ENCODE data around the gene GPR153.
"Not testable (repeated sequence)": the region's sequence is repeated elsewhere in the genome, so short reads cannot be mapped to it uniquely, and the experiment has no call there.

GPR153 gene

GRCh38 chr1:6260961-6261614, at the start of gene GPR153:
Gene GPR153 (minus strand): TSS chr1:6261098. CDS start chr1:6254905, 6,193 bp downstream.
- peaks cover 0 to 39% of the 10 kb centered on the region in 2 donors for H3K4me1 ChIP-seq (ENCODE audit: control insufficient read depth in 1 of 2, insufficient read depth in 2 of 2, low read length in 2 of 2)
- no peak within 1 kb of the TSS for H3K27ac ChIP-seq (ENCODE audit: low read length)
- no peaks in the 10 kb centered on the region for H3K27me3 ChIP-seq (ENCODE audit: low read depth, low read length)
- peak within 1 kb of the TSS; percentile 30 to 78 for H3K4me3 ChIP-seq (ENCODE audit: low read depth in 1 of 2, low read length in 2 of 2)
- H3K9me3 ChIP-seq (ENCODE audit: control insufficient read depth in 1 of 2, low read length in 2 of 2), result no peaks in the 10 kb centered on the region
- H3K36me3 ChIP-seq (ENCODE audit: control insufficient read depth in 1 of 2, insufficient read depth in 2 of 2, low read length in 2 of 2), result no peaks in the 10 kb centered on the region

- Histone ChIP-seq H3K4me1 (ENCODE audit: control insufficient read depth in 1 of 2, insufficient read depth in 2 of 2, low read length in 2 of 2) (no peaks in the 10 kb centered on the region), H3K27me3 (ENCODE audit: low read depth, low read length) (no peaks in the 10 kb centered on the region), H3K27ac (ENCODE audit: low read length) (no peak overlapping the region), H3K4me3 (ENCODE audit: low read depth in 1 of 2, low read length in 2 of 2) (no peak overlapping the region), H3K36me3 (ENCODE audit: control insufficient read depth in 1 of 2, insufficient read depth in 2 of 2, low read length in 2 of 2) (no peaks in the 10 kb centered on the region), H3K9me3 (ENCODE audit: control insufficient read depth in 1 of 2, low read length in 2 of 2) (no peaks in the 10 kb centered on the region)
Observed at GRCh38 chr1:6310116-6310848, 49.4 kb upstream of the GPR153 start.

GRCh38 chr1:6309564-6309963, 48.7 kb upstream of the GPR153 start:
- Histone ChIP-seq H3K27me3 (ENCODE audit: low read depth, low read length) (no peaks in the 10 kb centered on the region), H3K36me3 (ENCODE audit: control insufficient read depth in 1 of 2, insufficient read depth in 2 of 2, low read length in 2 of 2) (no peaks in the 10 kb centered on the region), H3K4me3 (ENCODE audit: low read depth in 1 of 2, low read length in 2 of 2) (no peak overlapping the region), H3K4me1 (ENCODE audit: control insufficient read depth in 1 of 2, insufficient read depth in 2 of 2, low read length in 2 of 2) (no peaks in the 10 kb centered on the region), H3K27ac (ENCODE audit: low read length) (no peak overlapping the region), H3K9me3 (ENCODE audit: control insufficient read depth in 1 of 2, low read length in 2 of 2) (no peaks in the 10 kb centered on the region)

- H3K4me3 ChIP-seq (ENCODE audit: low read depth in 1 of 2, low read length in 2 of 2), result no peak overlapping the region
- H3K27ac ChIP-seq (ENCODE audit: low read length), result no peak overlapping the region
- H3K36me3 ChIP-seq (ENCODE audit: control insufficient read depth in 1 of 2, insufficient read depth in 2 of 2, low read length in 2 of 2), result no peaks in the 10 kb centered on the region
- H3K27me3 ChIP-seq (ENCODE audit: low read depth, low read length), result no peaks in the 10 kb centered on the region
- H3K9me3 ChIP-seq (ENCODE audit: control insufficient read depth in 1 of 2, low read length in 2 of 2), result no peaks in the 10 kb centered on the region
- no peaks in the 10 kb centered on the region for H3K4me1 ChIP-seq (ENCODE audit: control insufficient read depth in 1 of 2, insufficient read depth in 2 of 2, low read length in 2 of 2)
Observed at GRCh38 chr1:6308449-6308848, 47.6 kb upstream of the GPR153 start.

GRCh38 chr1:6307682-6308081, 46.8 kb upstream of the GPR153 start:
- H3K4me3 ChIP-seq (ENCODE audit: low read depth in 1 of 2, low read length in 2 of 2); H3K27ac ChIP-seq (ENCODE audit: low read length); H3K27me3 ChIP-seq (ENCODE audit: low read depth, low read length); H3K9me3 ChIP-seq (ENCODE audit: control insufficient read depth in 1 of 2, low read length in 2 of 2); H3K4me1 ChIP-seq (ENCODE audit: control insufficient read depth in 1 of 2, insufficient read depth in 2 of 2, low read length in 2 of 2); H3K36me3 ChIP-seq (ENCODE audit: control insufficient read depth in 1 of 2, insufficient read depth in 2 of 2, low read length in 2 of 2): not testable (repeated sequence)

GRCh38 chr1:6307099-6307498, 46.2 kb upstream of the GPR153 start:
- Histone ChIP-seq H3K27me3 (ENCODE audit: low read depth, low read length) (no peaks in the 10 kb centered on the region), H3K9me3 (ENCODE audit: control insufficient read depth in 1 of 2, low read length in 2 of 2) (no peaks in the 10 kb centered on the region), H3K27ac (ENCODE audit: low read length) (no peak overlapping the region), H3K4me1 (ENCODE audit: control insufficient read depth in 1 of 2, insufficient read depth in 2 of 2, low read length in 2 of 2) (no peaks in the 10 kb centered on the region), H3K36me3 (ENCODE audit: control insufficient read depth in 1 of 2, insufficient read depth in 2 of 2, low read length in 2 of 2) (no peaks in the 10 kb centered on the region), H3K4me3 (ENCODE audit: low read depth in 1 of 2, low read length in 2 of 2) (no peak overlapping the region)

GRCh38 chr1:6303397-6304012, 42.6 kb upstream of the GPR153 start:
- H3K36me3 ChIP-seq (ENCODE audit: control insufficient read depth in 1 of 2, insufficient read depth in 2 of 2, low read length in 2 of 2), result no peaks in the 10 kb centered on the region
- no peaks in the 10 kb centered on the region for H3K27me3 ChIP-seq (ENCODE audit: low read depth, low read length)
- no peaks in the 10 kb centered on the region for H3K9me3 ChIP-seq (ENCODE audit: control insufficient read depth in 1 of 2, low read length in 2 of 2)
- no peak overlapping the region for H3K4me3 ChIP-seq (ENCODE audit: low read depth in 1 of 2, low read length in 2 of 2)
- no peak overlapping the region for H3K27ac ChIP-seq (ENCODE audit: low read length)
- H3K4me1 ChIP-seq (ENCODE audit: control insufficient read depth in 1 of 2, insufficient read depth in 2 of 2, low read length in 2 of 2), result no peaks in the 10 kb centered on the region

GRCh38 chr1:6302568-6302967, 41.7 kb upstream of the GPR153 start:
- Histone ChIP-seq H3K27me3 (ENCODE audit: low read depth, low read length) (no peaks in the 10 kb centered on the region), H3K27ac (ENCODE audit: low read length) (no peak overlapping the region), H3K4me3 (ENCODE audit: low read depth in 1 of 2, low read length in 2 of 2) (no peak overlapping the region), H3K9me3 (ENCODE audit: control insufficient read depth in 1 of 2, low read length in 2 of 2) (no peaks in the 10 kb centered on the region), H3K36me3 (ENCODE audit: control insufficient read depth in 1 of 2, insufficient read depth in 2 of 2, low read length in 2 of 2) (no peaks in the 10 kb centered on the region), H3K4me1 (ENCODE audit: control insufficient read depth in 1 of 2, insufficient read depth in 2 of 2, low read length in 2 of 2) (no peaks in the 10 kb centered on the region)

- no peaks in the 10 kb centered on the region for H3K36me3 ChIP-seq (ENCODE audit: control insufficient read depth in 1 of 2, insufficient read depth in 2 of 2, low read length in 2 of 2)
- H3K4me3 ChIP-seq (ENCODE audit: low read depth in 1 of 2, low read length in 2 of 2), result no peak overlapping the region
- no peaks in the 10 kb centered on the region for H3K4me1 ChIP-seq (ENCODE audit: control insufficient read depth in 1 of 2, insufficient read depth in 2 of 2, low read length in 2 of 2)
- H3K27ac ChIP-seq (ENCODE audit: low read length), result no peak overlapping the region
- H3K9me3 ChIP-seq (ENCODE audit: control insufficient read depth in 1 of 2, low read length in 2 of 2), result no peaks in the 10 kb centered on the region
- H3K27me3 ChIP-seq (ENCODE audit: low read depth, low read length), result no peaks in the 10 kb centered on the region
Observed at GRCh38 chr1:6301526-6301925, 40.6 kb upstream of the GPR153 start.

GRCh38 chr1:6300342-6301048, 39.6 kb upstream of the GPR153 start:
- H3K27me3 ChIP-seq (ENCODE audit: low read depth, low read length), result no peaks in the 10 kb centered on the region
- no peak overlapping the region for H3K4me3 ChIP-seq (ENCODE audit: low read depth in 1 of 2, low read length in 2 of 2)
- no peaks in the 10 kb centered on the region for H3K4me1 ChIP-seq (ENCODE audit: control insufficient read depth in 1 of 2, insufficient read depth in 2 of 2, low read length in 2 of 2)
- H3K36me3 ChIP-seq (ENCODE audit: control insufficient read depth in 1 of 2, insufficient read depth in 2 of 2, low read length in 2 of 2), result no peaks in the 10 kb centered on the region
- no peaks in the 10 kb centered on the region for H3K9me3 ChIP-seq (ENCODE audit: control insufficient read depth in 1 of 2, low read length in 2 of 2)
- no peak overlapping the region for H3K27ac ChIP-seq (ENCODE audit: low read length)

- Histone ChIP-seq H3K9me3 (ENCODE audit: control insufficient read depth in 1 of 2, low read length in 2 of 2) (no peaks in the 10 kb centered on the region), H3K27ac (ENCODE audit: low read length) (no peak overlapping the region), H3K36me3 (ENCODE audit: control insufficient read depth in 1 of 2, insufficient read depth in 2 of 2, low read length in 2 of 2) (peaks cover 0 to 1% of the 10 kb centered on the region in 2 donors), H3K27me3 (ENCODE audit: low read depth, low read length) (no peaks in the 10 kb centered on the region), H3K4me3 (ENCODE audit: low read depth in 1 of 2, low read length in 2 of 2) (no peak overlapping the region), H3K4me1 (ENCODE audit: control insufficient read depth in 1 of 2, insufficient read depth in 2 of 2, low read length in 2 of 2) (no peaks in the 10 kb centered on the region)
Observed at GRCh38 chr1:6299557-6300165, 38.8 kb upstream of the GPR153 start.

Measured in muscle layer of duodenum (tissue), 2 donors.